Measurements from ENCODE around the gene CAMK1G.

- TF ChIP-seq CTCF (IDR thresholded peaks at IDR 0.05) (no peak), ZFX (IDR thresholded peaks at IDR 0.05; ENCODE audit: borderline replicate concordance) (no peak)
Observed at GRCh38 chr1:209547626-209548025, 35.9 kb upstream of the CAMK1G start.
